Vagina (tissue), 2 donors: ENCODE data around the gene INTS15.

Experiments used
- CTCF ChIP-seq, 3 experiments: fragments of 450-650 bp in 2 of 3; fragments of 200-600 bp in 1 of 3; sonication (generic) in 1 of 3; IDR thresholded peaks; one replicate each; pipeline ENCODE4 v1.5.1; 2017 to 2019; ENCODE audit warnings: antibody characterized with exemption in 3 of 3, mild to moderate bottlenecking in 2 of 3, moderate library complexity in 2 of 3
- POLR2A ChIP-seq, 2 donors: fragments of 450-650 bp; IDR thresholded peaks; one replicate each; pipeline ENCODE4 v1.6.1; 2017; ENCODE audit warnings: antibody characterized with exemption in 2 of 2, mild to moderate bottlenecking in 2 of 2, moderate library complexity in 2 of 2
- POLR2AphosphoS5 ChIP-seq, 2 donors: sonication (generic); formaldehyde crosslinking; IDR thresholded peaks; one replicate each; pipeline ENCODE4 v1.9.0; 2017; ENCODE audit warnings: antibody characterized with exemption in 2 of 2, mild to moderate bottlenecking in 2 of 2, low read depth in 1 of 2; ENCODE audit not compliant: insufficient read depth in 1 of 2

DNA sequence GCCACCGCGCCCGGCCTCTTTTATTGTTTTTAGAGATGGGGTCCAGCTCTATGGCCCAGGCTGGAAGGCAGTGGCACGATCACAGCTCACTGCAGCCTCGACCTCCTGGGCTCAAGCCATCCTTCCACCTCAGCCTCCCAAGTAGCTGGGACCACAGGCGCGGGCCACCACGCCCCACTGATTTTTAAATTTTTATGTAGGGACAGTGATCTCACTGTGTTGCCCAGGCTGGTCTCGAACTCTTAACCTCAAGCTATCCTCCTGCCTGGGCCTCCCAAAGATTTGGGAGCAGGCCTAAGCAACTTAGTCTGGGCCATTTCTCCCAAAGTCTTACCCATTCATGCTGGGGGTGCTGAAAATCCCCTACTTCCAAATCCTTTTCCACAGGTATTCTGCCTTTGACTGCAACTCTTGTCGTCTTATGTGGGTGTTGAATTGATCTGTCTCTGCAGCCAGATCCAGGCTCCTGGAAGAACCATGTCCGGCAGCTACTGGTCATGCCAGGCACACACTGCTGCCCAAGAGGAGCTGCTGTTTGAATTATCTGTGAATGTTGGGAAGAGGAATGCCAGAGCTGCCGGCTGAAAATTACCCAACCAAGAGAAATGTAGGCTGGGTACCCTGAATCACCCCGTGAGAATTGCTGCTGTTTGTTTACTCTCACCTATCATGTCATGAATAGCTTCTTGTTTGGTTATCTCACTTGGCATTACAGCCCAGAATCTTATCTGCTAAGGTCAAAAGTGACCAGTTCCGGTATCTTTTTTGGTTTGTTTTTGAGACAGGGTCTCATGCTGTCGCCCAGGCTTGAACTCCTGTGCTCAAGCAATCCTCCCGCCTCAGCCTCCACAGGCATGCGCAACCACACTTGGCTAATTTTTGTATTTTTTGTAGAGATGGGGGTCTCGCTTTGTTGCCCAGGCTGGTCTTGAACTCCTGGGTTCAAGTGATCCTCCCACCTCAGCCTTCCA lies 11.4 kb upstream of the INTS15 start:
- no peak for TF ChIP-seq POLR2A (IDR thresholded peaks at IDR 0.05)
- no peak for TF ChIP-seq CTCF (IDR thresholded peaks at IDR 0.05)
- TF ChIP-seq POLR2AphosphoS5 (IDR thresholded peaks at IDR 0.05; ENCODE audit: insufficient read depth in 1 of 2, low read depth in 1 of 2) = no peak
